Right atrium auricular region (tissue), 2 donors: Measurements from ENCODE around the gene SYNRG. TPM values are rescaled to one million over a fixed set of nuclear protein-coding genes. Genes with fewer than 3 reads are reported as not detected.

ENCODE experiments used
- DNase-seq: peaks from one replicate; pipeline ENCODE4 v3.0.0-alpha.2; 2019; ENCODE audit warnings: low spot score
- H3K27ac ChIP-seq, 2 donors: fragments of 200-600 bp; sonication (generic); 1 replicate in 1 of 2; 2 replicates in 1 of 2; pipeline ENCODE4 v1.5.1; 2016 to 2019
- H3K27me3 ChIP-seq, 2 donors: fragments of 200-600 bp; sonication (generic); one replicate each; pipeline versions ENCODE4 v1.5.1 to v1.6.0; 2017 to 2019
- H3K36me3 ChIP-seq: fragments of 200-600 bp; sonication (generic); one replicate; pipeline ENCODE4 v1.5.1; 2016
- H3K4me1 ChIP-seq, 2 donors: fragments of 200-600 bp; sonication (generic); one replicate each; pipeline versions ENCODE4 v1.5.1 to v1.6.0; 2017 to 2019
- H3K4me3 ChIP-seq, 2 donors: fragments of 200-600 bp; sonication (generic); 1 replicate in 1 of 2; 2 replicates in 1 of 2; pipeline ENCODE4 v1.5.1; 2017 to 2019; ENCODE audit warnings: mild to moderate bottlenecking in 1 of 2, moderate library complexity in 1 of 2
- H3K9me3 ChIP-seq, 2 donors: fragments of 200-600 bp; sonication (generic); one replicate each; pipeline ENCODE4 v1.5.1; 2019
- total RNA-seq, 2 donors: library from RNA; depleted of rRNA; stranded (reverse); fragments of >200 nt; gene quantifications; one replicate each; pipeline ENCODE4 v1.1.0, GENCODE V29; 2016
- TF ChIP-seq, protein P1 (sequence below), 2 donors: fragments of 200-600 bp; sonication (generic); IDR thresholded peaks; one replicate each; pipeline ENCODE4 v1.5.1; 2019; ENCODE audit warnings: antibody characterized with exemption in 2 of 2

SYNRG gene
- total RNA-seq, 2 donors from 2014 or later = 15.0 to 18.4 TPM

DNA sequence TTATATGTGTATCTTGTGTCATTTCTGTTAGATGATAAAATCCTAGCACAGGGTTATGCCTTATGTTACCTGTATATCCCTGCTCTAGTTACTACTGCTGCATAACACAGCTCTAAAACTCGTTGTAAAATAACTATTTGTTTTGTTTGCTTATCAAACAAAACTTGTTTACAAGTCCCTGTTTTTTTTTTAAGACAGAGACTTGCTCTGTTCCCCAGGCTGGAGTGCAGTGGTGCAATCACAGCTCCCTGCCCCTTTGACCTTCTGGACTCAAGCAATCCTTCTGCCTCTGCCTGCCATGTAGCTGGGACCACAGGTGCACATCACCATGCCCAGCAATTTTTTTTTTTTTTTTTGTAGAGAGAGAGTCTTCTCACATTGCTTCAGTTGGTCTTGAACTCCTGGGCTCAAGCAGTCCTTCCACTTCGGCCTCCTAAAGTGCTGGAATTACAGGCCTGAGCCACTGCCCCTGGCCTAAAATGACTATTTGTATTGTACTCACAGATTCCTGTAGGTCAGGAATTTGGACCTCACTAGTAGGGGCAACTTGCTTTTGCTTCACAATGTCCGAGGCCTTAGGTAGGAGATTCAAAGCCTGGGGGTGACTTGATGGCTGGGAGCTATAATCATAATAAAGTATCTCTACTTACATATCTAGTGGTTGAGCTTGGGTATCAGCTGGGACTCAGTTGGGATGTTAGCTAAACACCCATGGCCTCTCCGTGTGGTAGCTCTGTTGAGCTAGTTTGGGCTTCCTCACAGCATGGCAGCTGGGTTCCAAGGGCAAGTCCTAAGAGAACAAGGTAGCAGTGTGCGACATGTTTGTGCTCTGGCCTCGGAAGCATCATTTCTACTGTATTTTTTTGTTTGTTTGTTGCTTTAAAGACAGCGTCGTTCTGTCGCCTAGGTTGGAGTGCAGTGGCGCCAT lies 106.9 kb downstream of the SYNRG start:
- no peak for DNase-seq
- TF ChIP-seq, protein P1, sequence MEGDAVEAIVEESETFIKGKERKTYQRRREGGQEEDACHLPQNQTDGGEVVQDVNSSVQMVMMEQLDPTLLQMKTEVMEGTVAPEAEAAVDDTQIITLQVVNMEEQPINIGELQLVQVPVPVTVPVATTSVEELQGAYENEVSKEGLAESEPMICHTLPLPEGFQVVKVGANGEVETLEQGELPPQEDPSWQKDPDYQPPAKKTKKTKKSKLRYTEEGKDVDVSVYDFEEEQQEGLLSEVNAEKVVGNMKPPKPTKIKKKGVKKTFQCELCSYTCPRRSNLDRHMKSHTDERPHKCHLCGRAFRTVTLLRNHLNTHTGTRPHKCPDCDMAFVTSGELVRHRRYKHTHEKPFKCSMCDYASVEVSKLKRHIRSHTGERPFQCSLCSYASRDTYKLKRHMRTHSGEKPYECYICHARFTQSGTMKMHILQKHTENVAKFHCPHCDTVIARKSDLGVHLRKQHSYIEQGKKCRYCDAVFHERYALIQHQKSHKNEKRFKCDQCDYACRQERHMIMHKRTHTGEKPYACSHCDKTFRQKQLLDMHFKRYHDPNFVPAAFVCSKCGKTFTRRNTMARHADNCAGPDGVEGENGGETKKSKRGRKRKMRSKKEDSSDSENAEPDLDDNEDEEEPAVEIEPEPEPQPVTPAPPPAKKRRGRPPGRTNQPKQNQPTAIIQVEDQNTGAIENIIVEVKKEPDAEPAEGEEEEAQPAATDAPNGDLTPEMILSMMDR (IDR thresholded peaks at IDR 0.05) = no peak
- peaks cover 0 to 8% of the 10 kb centered on the region in 2 donors for H3K4me1 ChIP-seq
- no peaks in the 10 kb centered on the region for H3K27me3 ChIP-seq
- no peak overlapping the region for H3K4me3 ChIP-seq
- H3K27ac ChIP-seq = no peak overlapping the region
- H3K9me3 ChIP-seq = no peaks in the 10 kb centered on the region
- H3K36me3 ChIP-seq = no peaks in the 10 kb centered on the region

DNA sequence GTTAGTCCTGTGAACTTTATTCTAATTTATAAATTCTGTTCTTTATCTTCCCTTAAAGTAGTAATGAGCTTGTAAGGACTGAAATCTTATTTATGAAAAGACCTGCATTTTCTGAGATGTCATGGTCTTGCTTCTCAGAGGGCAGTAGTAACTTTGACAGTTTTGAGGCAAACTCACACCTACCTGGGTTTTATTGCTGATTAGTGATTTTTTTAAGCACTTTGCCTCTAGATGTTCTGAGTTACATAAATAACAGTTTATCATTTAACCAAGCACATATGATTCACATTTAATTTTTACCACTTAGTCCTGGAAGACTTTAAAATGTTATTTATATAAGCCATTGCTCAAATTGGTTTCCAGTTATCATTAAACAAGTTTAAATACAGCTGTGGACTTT lies 108.8 kb downstream of the SYNRG start:
- no peak for DNase-seq
- no peaks in the 10 kb centered on the region for H3K36me3 ChIP-seq

DNA sequence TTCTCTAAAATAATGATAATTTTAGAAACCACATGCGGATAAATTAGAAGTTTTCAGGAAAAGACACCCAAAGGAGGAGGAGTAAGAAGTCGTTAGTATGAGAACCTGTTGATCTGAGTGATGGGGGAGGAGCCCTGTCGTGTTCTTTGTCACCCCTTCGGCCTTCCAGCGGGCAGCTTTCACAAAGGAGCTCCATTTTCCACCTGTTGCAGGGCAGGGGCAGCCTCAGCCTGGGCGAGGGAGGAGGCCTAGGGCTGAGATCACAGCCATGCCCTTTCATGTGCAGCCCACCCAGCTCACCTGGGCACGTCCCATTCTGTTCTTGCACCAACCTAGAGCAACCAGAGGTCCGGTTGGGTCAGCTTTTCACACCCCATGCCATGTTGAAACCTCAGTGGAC lies 114.2 kb downstream of the SYNRG start:
- Histone ChIP-seq H3K36me3 (no peaks in the 10 kb centered on the region), H3K27ac (peak overlapping the region in 1 of 2 donors; percentile 9), H3K27me3 (no peaks in the 10 kb centered on the region), H3K9me3 (no peaks in the 10 kb centered on the region), H3K4me1 (peaks cover 0 to 25% of the 10 kb centered on the region in 2 donors), H3K4me3 (no peak overlapping the region)
- TF ChIP-seq, protein P1 (IDR thresholded peaks at IDR 0.05) = no peak
- DNase-seq = no peak

More for the DNA sequence above, 108.8 kb downstream of the SYNRG start:
- Histone ChIP-seq H3K27ac (no peak overlapping the region), H3K4me1 (no peaks in the 10 kb centered on the region), H3K9me3 (no peaks in the 10 kb centered on the region), H3K27me3 (no peaks in the 10 kb centered on the region), H3K4me3 (no peak overlapping the region)
- TF ChIP-seq, protein P1 (IDR thresholded peaks at IDR 0.05) = no peak

DNA sequence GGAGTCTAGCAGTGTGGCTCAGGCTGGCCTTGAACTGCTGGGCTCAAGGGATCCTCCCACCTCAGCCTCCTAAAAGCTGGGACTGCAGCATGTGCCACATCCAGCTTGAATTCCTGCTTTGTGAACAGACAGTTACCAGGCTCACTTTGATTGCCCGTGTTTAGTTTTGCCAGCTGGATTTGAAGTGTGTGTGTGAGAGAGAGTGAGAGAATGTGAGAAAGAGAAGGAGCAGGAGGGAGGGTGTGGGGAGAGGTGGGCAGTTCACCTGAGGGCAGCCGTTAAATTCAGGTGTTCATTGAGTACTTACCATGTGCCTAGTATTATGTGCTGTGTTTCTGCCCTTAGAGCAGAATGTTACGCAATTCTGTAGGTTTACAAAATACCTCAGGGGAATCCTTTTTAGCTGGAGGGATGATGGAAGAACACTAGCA lies 114.8 kb downstream of the SYNRG start:
- TF ChIP-seq, protein P1 (IDR thresholded peaks at IDR 0.05) = no peak
- H3K27ac ChIP-seq = peak overlapping the region in 1 of 2 donors; percentile 9
- DNase-seq = no peak
- H3K4me3 ChIP-seq = no peak overlapping the region
- no peaks in the 10 kb centered on the region for H3K9me3 ChIP-seq
- H3K27me3 ChIP-seq = no peaks in the 10 kb centered on the region
- no peaks in the 10 kb centered on the region for H3K36me3 ChIP-seq
- peaks cover 0 to 25% of the 10 kb centered on the region in 2 donors for H3K4me1 ChIP-seq

DNA sequence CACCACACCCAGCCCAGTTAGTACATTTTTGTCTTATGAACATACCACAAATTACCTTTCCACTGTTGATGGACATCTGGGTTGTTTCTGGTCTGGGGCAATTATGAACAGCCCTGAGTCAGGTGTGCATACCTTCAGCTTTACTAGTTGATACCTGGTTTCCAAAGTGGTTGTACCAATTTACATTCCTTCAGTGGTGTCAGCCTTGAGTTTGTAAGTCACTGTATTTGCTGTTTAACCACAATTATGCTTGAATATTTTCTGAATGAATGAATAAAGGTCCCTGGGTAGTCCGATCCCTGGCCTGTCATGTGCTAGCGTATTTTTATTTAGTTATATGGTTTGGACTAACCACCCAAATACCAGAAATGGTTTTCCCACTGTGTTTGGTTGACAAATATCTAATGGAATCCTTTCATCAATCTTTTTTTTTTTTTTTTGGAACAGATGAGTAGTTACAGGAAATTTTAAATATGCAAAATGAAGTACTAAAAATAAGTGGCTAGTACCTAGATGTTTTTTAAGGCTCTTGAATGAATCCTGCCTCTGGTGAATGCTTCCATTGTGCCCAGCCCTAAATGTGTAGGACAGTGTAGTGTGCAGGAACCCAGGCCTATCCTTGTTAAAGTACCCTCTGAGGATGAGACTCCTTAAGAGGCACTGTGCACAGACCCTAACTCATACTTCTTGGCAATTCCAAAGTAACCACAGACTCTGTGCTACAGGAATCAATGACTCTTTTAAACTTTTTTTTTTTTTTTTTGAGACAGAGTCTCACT lies 115.8 kb downstream of the SYNRG start:
- Histone ChIP-seq H3K36me3 (no peaks in the 10 kb centered on the region), H3K4me1 (peaks cover 0 to 33% of the 10 kb centered on the region in 2 donors), H3K27me3 (no peaks in the 10 kb centered on the region), H3K4me3 (no peak overlapping the region), H3K27ac (no peak overlapping the region), H3K9me3 (no peaks in the 10 kb centered on the region)
- TF ChIP-seq, protein P1 (IDR thresholded peaks at IDR 0.05) = no peak
- DNase-seq = no peak
